Endothelial cell of umbilical vein (primary cell): Measurements from ENCODE around the gene PGAM1.

Experiments
- EZH2 ChIP-seq: IDR thresholded peaks from 2 replicates; pipeline ENCODE4 v1.6.1; 2012; ENCODE audit warnings: borderline replicate concordance, low read depth, mild to moderate bottlenecking, moderate library complexity, low read length, inconsistent platforms; ENCODE audit not compliant: severe bottlenecking
- FOS ChIP-seq: IDR thresholded peaks from 2 replicates; pipeline ENCODE4 v1.6.1; 2011; ENCODE audit warnings: mild to moderate bottlenecking, low read length, moderate library complexity, borderline replicate concordance; ENCODE audit not compliant: insufficient read depth
- POLR2A ChIP-seq: IDR thresholded peaks from 2 replicates; pipeline ENCODE4 v1.6.1; 2012; ENCODE audit warnings: low read depth, mild to moderate bottlenecking, control low read depth, low read length
- POLR2AphosphoS5 ChIP-seq: IDR thresholded peaks from 2 replicates; pipeline ENCODE4 v1.6.1; 2012; ENCODE audit warnings: low read depth, mild to moderate bottlenecking, control low read depth, low read length, moderate library complexity; ENCODE audit not compliant: insufficient read depth
- TF ChIP-seq, protein P1 (sequence below), 2 donors: IDR thresholded peaks; 1 replicate in 1 of 2; 2 replicates in 1 of 2; pipeline ENCODE4 v1.5.1; 2011; ENCODE audit warnings: low read length in 2 of 2, mild to moderate bottlenecking in 2 of 2, moderate library complexity in 2 of 2, control low read depth in 1 of 2, inconsistent platforms in 1 of 2, low read depth in 1 of 2; ENCODE audit not compliant: insufficient read depth in 1 of 2; ENCODE audit errors: extremely low read depth in 1 of 2
- TF ChIP-seq, protein P2 (sequence below): IDR thresholded peaks from 2 replicates; pipeline ENCODE4 v1.6.1; 2011; ENCODE audit not compliant: insufficient read depth, insufficient read length

DNA sequence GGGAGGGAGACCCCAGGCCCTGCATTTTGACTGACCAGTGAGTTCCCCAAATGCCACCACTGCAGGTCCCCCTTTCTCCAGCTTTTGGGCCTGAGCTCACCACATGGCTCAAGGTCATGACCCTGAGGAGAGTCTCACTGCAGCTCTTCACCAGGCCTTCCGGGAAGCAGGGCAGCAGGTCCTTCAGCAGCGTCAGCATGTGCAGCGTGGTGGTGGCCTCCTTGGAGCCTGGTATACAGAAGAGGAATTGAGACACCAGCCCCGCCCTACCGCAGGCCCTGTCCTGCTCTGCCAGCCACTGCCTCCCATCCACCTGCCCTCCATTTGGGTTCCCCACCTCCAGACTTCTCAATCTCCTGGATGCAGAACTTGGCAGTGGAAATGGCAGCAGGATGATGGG, 37.8 kb upstream of the PGAM1 start:
- TF ChIP-seq EZH2 (no peak), POLR2A (no peak), POLR2AphosphoS5 (no peak), FOS (no peak)
- TF ChIP-seq, protein P1, sequence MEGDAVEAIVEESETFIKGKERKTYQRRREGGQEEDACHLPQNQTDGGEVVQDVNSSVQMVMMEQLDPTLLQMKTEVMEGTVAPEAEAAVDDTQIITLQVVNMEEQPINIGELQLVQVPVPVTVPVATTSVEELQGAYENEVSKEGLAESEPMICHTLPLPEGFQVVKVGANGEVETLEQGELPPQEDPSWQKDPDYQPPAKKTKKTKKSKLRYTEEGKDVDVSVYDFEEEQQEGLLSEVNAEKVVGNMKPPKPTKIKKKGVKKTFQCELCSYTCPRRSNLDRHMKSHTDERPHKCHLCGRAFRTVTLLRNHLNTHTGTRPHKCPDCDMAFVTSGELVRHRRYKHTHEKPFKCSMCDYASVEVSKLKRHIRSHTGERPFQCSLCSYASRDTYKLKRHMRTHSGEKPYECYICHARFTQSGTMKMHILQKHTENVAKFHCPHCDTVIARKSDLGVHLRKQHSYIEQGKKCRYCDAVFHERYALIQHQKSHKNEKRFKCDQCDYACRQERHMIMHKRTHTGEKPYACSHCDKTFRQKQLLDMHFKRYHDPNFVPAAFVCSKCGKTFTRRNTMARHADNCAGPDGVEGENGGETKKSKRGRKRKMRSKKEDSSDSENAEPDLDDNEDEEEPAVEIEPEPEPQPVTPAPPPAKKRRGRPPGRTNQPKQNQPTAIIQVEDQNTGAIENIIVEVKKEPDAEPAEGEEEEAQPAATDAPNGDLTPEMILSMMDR (IDR thresholded peaks at IDR 0.05; ENCODE audit: extremely low read depth in 1 of 2, insufficient read depth in 1 of 2, low read depth in 1 of 2, low read length in 2 of 2), result no peak
- TF ChIP-seq, protein P2, sequence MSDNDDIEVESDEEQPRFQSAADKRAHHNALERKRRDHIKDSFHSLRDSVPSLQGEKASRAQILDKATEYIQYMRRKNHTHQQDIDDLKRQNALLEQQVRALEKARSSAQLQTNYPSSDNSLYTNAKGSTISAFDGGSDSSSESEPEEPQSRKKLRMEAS, result no peak
